ENCODE data around the gene TMEM178B. TPM values are rescaled to one million over a fixed set of nuclear protein-coding genes. Genes with fewer than 3 reads are reported as not detected.
"Not testable (repeated sequence)": the region's sequence is repeated elsewhere in the genome, so short reads cannot be mapped to it uniquely, and the experiment has no call there.

TMEM178B gene
- total RNA-seq, 1 experiment from 2014 or later: 4.3 TPM

DNA sequence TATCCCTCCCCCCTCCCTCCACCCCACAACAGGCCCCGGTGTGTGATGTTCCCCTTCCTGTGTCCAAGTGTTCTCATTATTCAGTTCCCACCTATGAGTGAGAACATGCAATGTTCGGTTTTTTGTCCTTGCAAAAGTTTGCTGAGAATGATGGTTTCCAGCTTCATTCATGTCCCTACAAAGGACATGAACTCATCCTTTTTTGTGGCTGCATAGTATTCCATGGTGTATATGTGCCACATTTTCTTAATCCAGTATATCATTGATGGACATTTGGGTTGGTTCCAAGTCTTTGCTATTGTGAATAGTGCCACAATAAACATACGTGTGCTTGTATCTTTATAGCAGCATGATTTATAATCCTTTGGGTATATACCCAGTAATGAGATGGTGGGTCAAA is 309.5 kb downstream of the TMEM178B start:
- not testable (repeated sequence) for DNase-seq (ENCODE audit: low read depth)

DNA sequence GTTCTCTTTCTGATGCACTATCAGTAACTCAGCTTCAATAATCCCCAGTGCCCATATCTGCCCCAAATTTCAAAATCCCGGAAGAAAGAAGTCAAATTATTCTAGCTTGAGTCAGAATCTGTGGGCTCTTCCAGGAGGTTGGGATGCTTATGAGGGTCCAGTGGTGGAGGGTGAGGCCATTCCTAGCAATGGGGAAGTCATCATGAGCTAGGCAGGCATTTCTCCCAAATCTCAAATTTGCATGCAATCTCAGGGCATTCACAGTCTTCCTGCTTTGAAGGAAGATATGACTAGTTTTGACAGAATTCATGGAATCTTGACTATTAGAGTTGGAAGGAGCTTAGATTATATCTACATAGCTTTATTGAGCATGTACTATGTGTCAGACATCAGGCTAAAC is 313.0 kb downstream of the TMEM178B start:
- DNase-seq (ENCODE audit: low read depth): no peak

DNA sequence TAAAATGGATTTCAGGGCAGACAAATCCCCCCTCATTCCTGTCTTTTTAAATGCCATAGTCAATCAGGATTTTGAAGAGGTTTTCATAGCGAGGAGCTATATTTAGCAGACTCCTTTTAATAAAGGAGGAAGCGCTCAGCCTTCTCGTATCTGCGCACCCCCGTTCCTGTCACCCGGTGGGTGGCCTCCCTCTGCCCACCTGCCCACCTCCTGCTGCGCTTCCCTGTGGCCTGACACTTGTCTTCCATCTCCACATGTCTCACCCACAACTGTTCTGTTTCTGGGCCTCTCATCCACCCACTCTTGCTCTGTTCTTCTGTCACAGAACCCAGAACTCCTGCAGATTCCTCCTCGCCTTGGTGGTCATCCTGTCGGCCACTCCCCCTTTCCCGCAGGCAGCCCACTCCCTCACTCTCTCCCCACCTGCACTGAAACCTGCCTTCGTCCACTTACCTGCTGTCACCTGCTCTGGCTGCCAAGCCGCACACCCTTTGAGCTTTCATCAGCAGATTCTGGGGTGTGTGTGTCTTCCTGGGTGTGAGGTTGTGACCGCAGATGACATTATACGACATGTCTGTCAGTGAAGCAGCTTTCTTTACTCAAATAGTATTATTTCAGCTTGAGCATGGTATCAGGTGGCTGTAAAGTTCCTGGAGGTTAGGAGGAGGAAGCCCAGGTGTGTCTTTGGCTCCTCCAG is 313.8 kb downstream of the TMEM178B start:
- DNase-seq (ENCODE audit: low read depth): no peak

DNA sequence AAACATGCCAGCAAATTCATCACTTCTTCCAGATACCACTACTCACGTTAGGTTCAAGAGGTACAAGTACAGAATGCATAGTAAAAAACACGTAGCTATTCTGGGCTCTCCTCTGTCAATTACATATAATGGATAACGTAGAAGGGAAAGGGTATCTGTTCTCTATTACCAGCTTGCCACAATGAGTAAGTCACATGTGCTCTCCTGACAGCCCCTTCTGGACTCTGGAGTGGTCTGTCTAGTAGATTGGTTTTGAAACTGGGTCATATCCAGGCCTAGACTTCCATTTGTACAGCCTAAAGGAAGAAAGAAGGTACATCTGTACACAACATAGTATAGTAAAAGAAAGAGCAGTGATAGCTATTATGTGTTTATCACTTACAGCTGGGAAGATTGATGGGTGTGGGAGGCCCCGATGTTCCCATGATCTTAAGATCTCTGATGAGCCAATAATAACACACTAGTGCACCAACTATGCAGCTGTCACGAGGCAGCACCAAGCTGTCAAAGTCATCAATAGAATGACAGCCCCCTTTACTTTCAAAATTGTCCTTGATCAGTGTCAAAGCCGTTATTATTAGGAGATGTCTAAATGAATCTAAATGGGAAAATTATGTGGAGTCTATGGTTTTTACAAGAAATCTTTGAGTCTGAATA is 315.4 kb downstream of the TMEM178B start:
- no peak for DNase-seq (ENCODE audit: low read depth)

DNA sequence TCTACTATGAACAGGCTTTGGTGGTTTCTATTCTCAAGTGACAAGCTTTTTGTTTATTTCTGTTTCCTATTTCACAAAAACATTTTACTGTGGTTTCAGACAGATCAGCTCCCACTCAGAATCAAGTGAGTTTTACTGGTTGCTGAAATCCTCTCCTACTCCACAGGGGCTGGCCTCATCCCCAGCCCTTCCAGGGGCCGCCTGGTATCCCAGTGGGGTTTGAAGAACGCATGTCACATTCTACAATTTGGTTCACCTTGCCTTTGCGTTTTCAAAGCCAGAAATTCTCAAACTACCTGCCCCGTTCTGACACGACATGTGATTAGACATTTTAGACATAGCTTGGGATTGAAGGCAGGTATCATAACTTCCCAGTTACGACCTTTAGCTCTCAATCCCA is 316.5 kb downstream of the TMEM178B start:
- no peak for DNase-seq (ENCODE audit: low read depth)

DNA sequence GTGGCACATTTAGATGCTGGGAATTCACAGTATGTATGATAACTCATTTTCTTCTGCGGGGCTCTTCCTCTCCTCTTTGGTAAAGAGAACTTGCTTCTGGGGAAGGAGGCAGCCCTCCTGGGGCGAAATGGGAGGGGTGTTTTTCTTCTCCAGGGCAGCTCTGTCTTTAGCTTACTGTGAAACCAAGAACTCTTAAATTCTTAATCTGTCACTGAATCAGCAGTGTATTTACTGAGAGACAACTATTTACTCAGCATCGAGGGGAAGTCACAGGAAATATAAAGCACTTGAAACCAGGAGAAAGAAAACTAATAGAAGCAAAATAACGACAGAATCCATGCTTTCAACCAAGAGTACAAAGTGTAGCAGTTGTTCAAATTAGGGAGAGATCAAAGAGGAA is 319.2 kb downstream of the TMEM178B start:
- no peak for DNase-seq (ENCODE audit: low read depth)

DNA sequence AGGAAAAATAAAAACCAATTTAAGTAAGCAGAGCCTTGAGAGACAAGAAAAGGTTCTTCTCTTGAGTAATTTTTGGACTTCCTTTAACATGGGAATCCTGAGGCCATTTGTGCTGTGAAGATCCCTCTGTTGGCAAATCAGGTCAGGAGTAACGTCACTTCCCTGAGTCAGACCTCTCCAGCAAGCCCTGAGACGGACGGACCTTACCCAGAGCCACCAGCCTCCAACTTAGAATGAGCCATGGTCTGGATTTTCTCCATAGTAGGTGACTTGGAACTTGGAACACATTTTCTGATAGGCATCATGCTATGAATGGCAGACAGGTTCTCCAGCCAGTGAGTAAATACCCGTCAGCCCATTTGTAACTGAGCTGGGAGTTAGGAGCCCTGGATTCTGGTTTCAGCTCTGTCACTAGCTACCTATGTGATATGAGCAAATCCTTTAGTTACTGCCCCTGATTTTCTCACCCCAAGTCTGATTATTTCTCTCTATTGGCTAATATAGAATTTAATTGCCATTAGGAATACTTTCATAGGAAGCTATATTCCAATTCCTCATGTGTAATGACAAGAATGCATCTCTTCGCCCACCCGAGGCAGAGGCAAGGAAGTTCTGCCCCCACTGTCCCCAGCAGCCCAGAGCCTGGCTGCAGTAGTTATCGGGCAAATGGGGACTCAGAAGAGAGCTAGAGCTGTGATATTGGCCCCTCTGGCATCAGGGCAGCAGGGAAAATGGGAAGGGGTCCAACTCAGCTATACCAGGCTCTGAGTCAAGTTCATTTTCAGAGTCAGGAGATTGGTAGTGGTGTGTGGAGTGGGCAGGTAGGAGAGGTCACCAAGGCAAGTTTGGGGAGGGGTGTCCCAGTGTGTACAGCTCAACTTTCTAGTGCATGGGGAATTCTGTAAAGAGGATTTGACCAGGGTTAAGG is 323.6 kb downstream of the TMEM178B start:
- DNase-seq (ENCODE audit: low read depth): no peak

DNA sequence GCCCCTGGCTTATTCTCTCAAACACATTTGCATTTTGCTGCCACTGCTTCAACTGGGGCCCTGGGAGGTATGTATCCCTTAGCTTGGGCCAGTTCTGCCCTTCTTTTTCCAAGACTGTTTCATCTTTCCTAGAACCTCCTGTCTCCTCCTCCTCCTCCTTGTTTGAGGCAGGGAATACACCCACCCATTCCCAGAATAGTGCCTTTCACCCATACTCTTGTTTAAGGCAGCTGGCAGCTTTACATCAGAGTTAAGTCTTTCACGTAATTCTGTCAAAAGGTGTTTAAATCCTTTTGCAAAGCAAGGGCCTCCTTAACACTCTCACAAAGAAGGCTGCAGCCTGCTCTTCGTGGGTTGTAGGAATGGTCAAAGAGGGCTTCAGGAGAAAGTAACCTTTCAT is 326.5 kb downstream of the TMEM178B start:
- no peak for DNase-seq (ENCODE audit: low read depth)

DNA sequence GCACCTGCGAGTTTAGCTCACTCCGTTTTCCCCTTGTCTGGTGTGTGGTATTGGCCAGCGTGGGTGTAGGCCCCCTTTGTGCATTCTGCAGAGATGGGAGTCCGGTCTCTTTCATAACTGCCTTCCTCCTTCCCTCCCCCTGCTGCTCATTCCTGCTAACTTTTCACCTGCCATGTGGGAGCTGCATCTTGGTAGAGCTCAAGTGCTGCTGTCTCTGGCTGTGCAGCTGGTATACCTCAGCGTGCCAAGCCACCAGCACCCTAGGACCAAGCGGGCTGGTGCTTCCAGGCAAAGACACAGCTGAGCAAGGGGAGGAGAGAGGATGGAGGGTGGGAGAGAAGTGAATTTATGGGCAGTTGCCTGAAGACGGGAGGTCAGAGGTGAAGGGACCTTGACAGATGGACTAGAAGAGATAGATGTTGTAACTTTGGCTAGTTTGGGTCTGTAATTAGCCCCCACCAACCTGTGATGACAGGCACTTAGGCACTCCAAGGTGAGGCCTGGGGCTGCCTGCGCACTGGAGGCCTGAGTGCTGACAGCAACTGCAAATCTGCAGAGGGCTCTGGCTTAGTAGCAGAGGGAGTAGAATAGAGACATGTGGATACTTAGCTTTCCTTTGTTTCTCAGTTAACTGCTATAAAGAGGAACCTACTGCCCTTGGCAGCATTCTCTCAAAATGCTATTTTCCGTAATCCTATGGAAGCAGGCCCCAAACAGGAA is 328.6 kb downstream of the TMEM178B start:
- no peak for DNase-seq (ENCODE audit: low read depth)

DNA sequence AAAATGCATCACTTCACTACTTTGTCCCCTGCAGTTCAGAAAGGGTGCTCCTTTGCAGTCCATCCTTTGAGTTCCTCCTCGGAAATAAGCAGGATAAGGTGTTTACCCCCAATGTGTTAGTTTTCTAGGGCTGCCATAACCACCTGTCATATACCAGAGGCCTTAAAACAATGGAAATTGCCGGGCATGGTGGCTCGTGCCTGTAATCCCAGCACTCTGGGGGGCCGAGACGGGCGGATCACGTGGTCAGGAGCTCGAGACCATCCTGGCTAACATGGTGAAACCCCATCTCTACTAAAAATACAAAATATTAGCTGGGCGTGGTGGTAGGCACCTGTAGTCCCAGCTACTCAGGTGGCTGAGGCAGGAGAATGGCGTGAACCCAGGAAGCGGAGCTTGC is 330.0 kb downstream of the TMEM178B start:
- DNase-seq (ENCODE audit: low read depth): not testable (repeated sequence)

DNA sequence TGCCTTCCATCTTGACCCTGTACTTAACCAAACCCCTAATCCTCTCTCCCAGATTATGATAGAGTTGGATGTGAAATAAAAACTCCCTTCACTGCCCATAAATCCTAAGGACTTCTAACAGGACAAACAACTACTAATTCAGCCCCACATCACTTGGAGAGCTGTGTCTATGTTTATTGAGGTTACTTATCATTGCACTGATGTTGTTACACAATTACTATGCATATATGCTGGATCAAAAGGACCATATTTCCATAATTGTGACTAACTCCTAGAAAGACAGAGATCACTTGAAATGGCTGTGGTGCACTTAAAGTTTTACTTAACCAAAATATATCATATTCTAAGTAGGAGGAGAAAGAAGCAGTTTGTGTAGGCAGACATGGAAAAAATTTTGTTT is 332.5 kb downstream of the TMEM178B start:
- DNase-seq (ENCODE audit: low read depth): no peak

DNA sequence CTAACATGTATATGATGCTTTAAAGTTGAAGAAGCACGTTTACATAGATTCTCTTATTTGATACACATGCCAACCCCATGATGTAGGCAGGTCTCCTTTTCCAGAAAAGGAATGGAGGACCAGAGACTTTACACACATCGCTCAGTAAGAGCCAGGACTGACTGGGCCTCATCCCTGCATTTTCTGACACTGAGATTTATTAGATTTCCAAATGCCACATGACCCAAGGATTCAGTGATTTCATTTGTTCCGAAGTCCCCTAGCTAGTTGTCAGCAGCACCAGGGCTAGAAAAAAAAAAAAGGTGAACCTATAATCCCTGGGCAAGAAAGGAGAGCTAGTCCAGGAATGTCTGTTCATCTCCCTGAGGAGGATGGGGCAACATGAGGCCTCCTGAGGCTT is 334.0 kb downstream of the TMEM178B start:
- DNase-seq (ENCODE audit: low read depth): no peak

DNA sequence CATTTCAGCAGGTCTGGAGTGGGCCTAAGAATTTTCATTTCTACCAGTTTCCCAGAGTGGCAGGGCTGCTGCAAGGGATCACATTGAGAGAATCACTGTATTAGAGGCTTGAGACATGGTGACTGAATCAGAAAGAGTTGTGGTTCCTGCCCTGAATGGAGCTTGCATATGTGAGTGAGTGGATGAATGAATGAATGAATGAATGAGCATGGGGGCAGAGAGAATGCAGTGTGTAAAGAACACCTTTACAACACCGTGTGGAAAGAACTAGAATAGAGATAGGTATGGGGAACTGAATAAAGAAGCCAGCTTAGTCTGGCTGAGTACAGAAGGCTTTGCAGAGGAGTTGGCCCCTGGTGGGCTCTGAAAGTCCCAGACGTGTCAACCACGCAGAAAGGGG is 334.6 kb downstream of the TMEM178B start:
- no peak for DNase-seq (ENCODE audit: low read depth)

DNA sequence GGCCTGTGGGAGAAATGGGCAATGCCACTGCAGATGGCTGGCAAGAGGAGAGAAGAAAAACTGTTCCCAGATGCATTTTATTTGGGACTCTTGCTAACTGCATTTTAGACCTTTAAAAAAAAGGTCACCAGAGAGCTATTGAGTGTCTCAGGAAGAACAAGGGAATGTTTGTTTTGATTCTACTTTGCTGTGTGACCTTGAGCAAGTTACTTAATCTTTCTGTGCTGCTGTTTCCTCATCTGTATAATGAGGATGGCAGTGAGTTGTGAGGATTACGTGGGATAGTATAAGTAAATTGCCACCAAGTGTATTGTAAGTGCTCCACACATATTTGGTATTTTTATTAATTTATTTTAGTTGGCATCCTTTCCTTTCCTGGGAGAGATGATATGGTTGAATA is 335.4 kb downstream of the TMEM178B start:
- DNase-seq (ENCODE audit: low read depth): no peak

DNA sequence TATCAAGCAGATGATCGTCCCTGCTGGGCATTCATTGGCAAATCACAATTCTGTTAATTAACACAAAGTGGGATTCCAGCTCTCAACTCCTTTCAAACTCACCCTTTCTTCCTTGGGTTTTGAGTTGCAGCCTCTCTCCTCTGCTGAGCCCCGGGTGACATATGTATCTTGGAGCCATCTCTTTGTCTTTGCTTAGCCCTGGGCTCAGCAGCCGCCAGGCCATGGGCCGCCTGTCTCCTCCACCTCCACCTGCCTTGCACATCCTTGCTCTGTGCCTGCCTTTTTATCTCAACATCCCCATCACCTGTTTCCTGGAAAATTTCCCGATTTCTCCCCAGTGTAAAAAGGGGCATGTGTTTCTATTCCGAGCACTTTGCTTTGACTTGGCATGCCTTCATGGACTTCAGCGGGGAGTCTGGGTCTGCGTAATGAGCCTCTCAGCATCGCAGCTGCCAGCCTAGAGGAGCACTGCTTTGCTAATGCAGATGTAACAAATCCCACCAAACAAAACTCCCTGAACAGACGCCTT is 336.0 kb downstream of the TMEM178B start:
- no peak for DNase-seq (ENCODE audit: low read depth)

DNA sequence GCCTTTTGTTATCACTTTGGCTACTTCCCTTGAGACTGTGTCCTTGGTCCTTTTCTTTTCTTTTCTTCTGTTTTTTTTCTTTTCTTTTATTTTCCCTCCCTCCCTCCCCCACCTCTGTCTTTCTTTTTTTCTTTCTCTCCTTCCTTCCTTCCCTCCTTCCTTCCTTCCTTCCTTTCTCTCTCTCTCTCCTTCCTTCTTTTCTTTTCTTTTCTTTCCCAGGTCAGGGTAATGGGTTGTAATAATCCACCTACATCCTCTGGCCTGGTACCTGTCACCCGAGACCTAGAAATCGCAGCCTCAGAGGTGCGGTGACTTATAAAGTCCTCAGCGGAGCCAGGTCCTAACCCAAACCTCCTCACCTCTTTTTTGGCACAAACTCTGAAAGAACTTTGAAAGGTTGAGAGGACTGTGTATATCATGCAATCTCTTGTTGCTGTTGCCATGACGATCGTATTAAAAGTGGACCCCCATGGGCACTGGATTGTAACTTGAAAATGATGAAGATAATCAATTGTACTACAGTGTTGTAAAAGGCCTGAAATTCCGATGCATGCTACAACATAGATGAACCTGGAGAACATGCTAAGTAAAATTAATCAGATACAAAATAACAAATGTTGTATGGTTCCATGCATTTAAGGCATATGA is 336.6 kb downstream of the TMEM178B start:
- no peak for DNase-seq (ENCODE audit: low read depth)

DNA sequence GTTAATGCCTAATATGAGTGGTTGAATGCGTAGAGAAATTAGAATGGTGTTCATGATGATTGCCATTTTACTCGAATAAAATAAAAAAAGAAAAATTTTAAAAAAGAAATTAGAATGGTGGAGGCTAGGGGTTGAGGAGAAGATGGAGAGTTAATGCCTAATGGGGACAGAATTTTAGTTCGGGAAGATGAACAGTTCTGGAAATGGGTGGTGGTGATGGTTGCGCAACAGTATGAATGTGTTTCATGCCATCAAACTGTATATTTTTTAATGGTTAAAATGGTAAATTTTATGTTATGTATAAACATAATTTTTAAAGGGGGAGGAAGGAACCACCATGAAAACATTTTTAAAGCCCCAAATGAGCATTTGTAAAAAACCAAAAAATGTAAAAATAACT is 337.3 kb downstream of the TMEM178B start:
- DNase-seq (ENCODE audit: low read depth): no peak

DNA sequence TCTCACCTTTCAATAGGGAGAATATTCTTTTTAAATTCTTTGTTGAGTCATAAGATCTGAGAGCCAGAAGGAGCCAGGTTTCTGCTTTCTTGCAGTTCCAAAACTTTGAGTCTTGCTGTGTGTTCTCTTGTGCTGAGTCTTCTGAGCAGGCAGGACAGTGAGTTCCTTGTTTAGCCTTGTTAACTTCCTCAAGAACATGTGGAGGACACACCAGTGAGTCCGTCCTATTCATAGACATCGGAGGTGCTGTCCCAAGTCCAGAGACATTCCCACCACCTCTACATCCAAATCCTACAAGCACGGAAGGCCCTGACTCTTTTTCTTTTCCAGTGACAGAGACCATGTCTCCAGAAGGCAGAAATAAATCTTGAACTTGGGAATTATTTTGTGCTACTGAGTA is 342.1 kb downstream of the TMEM178B start:
- no peak for DNase-seq (ENCODE audit: low read depth)

DNA sequence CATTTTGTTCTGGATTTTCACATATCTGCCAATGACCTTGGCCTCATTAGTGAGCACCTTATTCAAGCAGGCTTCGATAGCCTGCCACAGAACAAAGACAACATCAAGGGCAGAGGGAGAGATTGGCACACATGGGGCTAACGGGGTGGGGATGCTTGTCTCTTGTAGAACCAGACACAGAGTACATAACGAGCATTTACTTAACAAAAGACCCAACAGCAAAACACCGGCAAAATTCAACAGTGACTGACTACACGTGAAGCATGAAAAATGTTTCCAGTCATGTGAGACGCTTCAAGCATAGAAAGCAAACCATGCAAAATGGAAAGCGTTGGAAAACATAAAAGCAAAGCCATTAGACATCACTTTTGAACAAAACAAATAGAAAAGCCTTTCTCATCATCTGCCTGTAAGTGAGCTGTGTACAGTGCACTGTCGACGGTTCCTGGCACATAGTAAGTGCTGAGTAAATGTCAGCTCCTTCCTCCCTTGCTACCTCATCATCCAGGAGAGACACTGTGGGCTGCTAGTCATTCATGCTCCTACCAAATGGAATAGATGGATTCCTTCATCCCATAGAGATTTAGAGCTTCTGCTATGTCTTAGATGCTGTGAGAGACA is 342.9 kb downstream of the TMEM178B start:
- no peak for DNase-seq (ENCODE audit: low read depth)

DNA sequence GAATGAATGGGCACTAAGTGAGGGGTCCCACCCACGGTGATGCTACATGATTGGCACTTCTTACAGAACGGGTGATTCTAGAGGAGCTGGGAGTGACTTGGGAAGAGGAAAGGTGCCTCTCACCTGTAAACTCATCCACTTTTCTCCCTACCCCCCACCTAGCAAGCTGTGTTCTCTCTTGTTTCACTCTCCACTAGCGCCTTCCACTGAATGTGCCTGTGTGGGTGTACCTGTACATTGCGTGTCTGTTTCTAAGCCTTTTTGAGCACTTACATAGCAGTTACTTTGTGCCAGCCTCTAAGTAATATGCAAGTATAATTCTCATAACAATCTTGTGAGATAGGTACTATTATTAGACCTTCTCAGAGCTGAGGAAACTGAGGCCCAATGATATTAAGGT is 343.6 kb downstream of the TMEM178B start:
- DNase-seq (ENCODE audit: low read depth): no peak

DNA sequence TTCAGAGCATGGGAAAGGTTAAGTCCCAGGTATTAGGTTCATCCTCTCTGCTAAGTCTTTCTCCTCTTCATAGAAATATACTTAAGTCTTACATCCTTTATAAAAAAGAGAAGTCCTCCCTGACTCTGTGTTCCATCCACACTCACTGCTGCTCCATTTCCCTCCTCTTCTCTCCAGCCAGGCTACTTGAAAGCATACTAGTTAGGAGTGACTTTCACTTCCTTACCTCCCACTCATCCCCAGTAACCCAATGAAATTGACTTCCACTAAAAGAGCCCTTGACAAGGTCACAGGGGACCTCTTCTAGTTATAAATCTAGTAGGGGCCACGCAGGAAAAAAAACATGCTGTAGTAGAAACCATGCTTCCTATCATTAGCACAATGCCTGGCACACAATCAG is 344.2 kb downstream of the TMEM178B start:
- DNase-seq (ENCODE audit: low read depth): no peak

All from RPMI7951 (cell line).